Fibroblast of lung (primary cell): ENCODE results near the gene MECR. TPM values are rescaled to one million over a fixed set of nuclear protein-coding genes. Genes with fewer than 3 reads are reported as not detected.

Source experiments
- DNase-seq, 2 donors: peaks; one replicate each; pipeline versions ENCODE4 v3.0.0 to v3.0.0-alpha.2; 2010; ENCODE audit warnings: low read depth in 2 of 2
- H2AFZ ChIP-seq: 2 replicates; pipeline ENCODE4 v1.5.1; 2012; ENCODE audit warnings: low read length, control low read depth, inconsistent platforms
- H3K27ac ChIP-seq: 2 replicates; pipeline ENCODE4 v1.5.1; 2011; ENCODE audit warnings: low read length, control low read depth; ENCODE audit not compliant: insufficient read depth
- H3K27me3 ChIP-seq: 2 replicates; pipeline ENCODE4 v1.5.1; 2011; ENCODE audit warnings: mild to moderate bottlenecking, low read length; ENCODE audit not compliant: control insufficient read depth, insufficient read depth
- H3K36me3 ChIP-seq: 2 replicates; pipeline ENCODE4 v1.5.1; 2011; ENCODE audit warnings: low read length; ENCODE audit not compliant: control insufficient read depth, insufficient read depth
- H3K4me1 ChIP-seq: 2 replicates; pipeline ENCODE4 v1.5.1; 2011; ENCODE audit warnings: low read length; ENCODE audit not compliant: control insufficient read depth, insufficient read depth; ENCODE audit errors: extremely low read depth
- H3K4me2 ChIP-seq: 2 replicates; pipeline ENCODE4 v1.5.1; 2011; ENCODE audit warnings: low read length, control low read depth; ENCODE audit not compliant: insufficient read depth; ENCODE audit errors: extremely low read depth
- H3K4me3 ChIP-seq, 4 experiments: fragments of 200-600 bp in 1 of 4; sonication (generic) in 1 of 4; replicated peaks in 1 of 4; 2 replicates each; pipeline ENCODE4 v1.5.1; 2011 to 2016; ENCODE audit warnings: low read length in 4 of 4, low read depth in 3 of 4, mild to moderate bottlenecking in 3 of 4, control low read depth in 2 of 4, inconsistent platforms in 1 of 4, mixed read lengths in 1 of 4; ENCODE audit not compliant: insufficient read depth in 1 of 4; ENCODE audit errors: control extremely low read depth in 1 of 4
- H3K79me2 ChIP-seq: 2 replicates; pipeline ENCODE4 v1.5.1; 2012; ENCODE audit warnings: mild to moderate bottlenecking, low read length, inconsistent platforms; ENCODE audit not compliant: control insufficient read depth, insufficient read depth
- H3K9ac ChIP-seq: 2 replicates; pipeline ENCODE4 v1.5.1; 2011; ENCODE audit warnings: mild to moderate bottlenecking, low read length, control low read depth; ENCODE audit not compliant: insufficient read depth
- H3K9me3 ChIP-seq: 2 replicates; pipeline ENCODE4 v1.5.1; 2012; ENCODE audit warnings: low read depth, low read length; ENCODE audit not compliant: control insufficient read depth, insufficient read depth
- H4K20me1 ChIP-seq: 2 replicates; pipeline ENCODE4 v1.5.1; 2011; ENCODE audit warnings: low read length; ENCODE audit not compliant: control insufficient read depth, insufficient read depth; ENCODE audit errors: extremely low read depth
- CTCF ChIP-seq, 2 donors: IDR thresholded peaks in 1 of 2; conservative IDR thresholded peaks in 1 of 2; 1 replicate in 1 of 2; 2 replicates in 1 of 2; pipeline ENCODE4 v1.5.1; 2011 to 2012; ENCODE audit warnings: low read length in 2 of 2, control low read depth in 1 of 2, inconsistent platforms in 1 of 2, low read depth in 1 of 2, mild to moderate bottlenecking in 1 of 2
- EZH2 ChIP-seq: IDR thresholded peaks from 2 replicates; pipeline ENCODE4 v1.5.1; 2012; ENCODE audit warnings: low read length, control low read depth, mild to moderate bottlenecking; ENCODE audit errors: missing control alignments
- polyA plus RNA-seq, 2 donors: library from polyadenylated mRNA; depleted of rRNA in 1 of 2; stranded (reverse) in 1 of 2; unstranded in 1 of 2; fragments of >200 nt; gene quantifications; 2 replicates each; pipeline ENCODE4 v1.2.1, GENCODE V29; 2011 to 2012; ENCODE audit warnings: missing spikeins in 1 of 2
- total RNA-seq: library from RNA; depleted of rRNA; stranded (reverse); fragments of >200 nt; gene quantifications from 2 replicates; pipeline ENCODE4 v1.2.1, GENCODE V29; 2014

MECR gene
- total and polyA plus RNA-seq, 2 donors (not counting 1 experiment from before 2014, with no cell fraction given), result 17.5 to 19.8 TPM

DNA sequence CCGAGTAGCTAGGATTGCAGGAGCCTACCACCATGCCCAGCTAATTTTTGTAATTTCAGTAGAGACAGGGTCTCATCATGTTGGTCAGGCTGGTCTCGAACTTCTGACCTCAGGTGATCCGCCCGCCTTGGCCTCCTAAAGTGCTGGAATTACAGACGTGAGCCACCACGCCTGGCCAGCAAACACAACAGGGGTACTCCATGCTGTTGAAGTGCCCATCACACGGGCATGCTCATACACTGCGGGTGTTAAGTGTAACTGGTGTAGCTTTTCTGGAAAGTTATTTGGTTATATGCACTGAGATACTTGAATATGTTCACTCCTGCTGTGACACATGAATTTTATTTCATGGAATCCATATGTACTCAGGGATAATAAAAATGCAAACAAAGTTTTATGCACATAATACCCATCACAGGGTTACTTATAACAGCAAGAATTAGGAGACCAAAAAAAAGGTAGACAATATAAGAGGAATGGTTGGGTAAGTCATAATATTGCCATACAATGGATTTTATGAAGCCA is 58.3 kb downstream of the MECR start:
- no peak overlapping the region for H3K4me2 ChIP-seq
- peaks cover 96% of the 10 kb centered on the region for H3K79me2 ChIP-seq
- peaks cover 8% of the 10 kb centered on the region for H3K4me1 ChIP-seq
- no peak overlapping the region for H3K27ac ChIP-seq
- peaks cover 1% of the 10 kb centered on the region for H3K36me3 ChIP-seq
- H4K20me1 ChIP-seq, result peaks cover 4% of the 10 kb centered on the region
- DNase-seq, result no peak
- no peaks in the 10 kb centered on the region for H3K9me3 ChIP-seq
- H3K27me3 ChIP-seq, result no peaks in the 10 kb centered on the region
- no peak overlapping the region for H2AFZ ChIP-seq
- TF ChIP-seq EZH2, result no peak
- TF ChIP-seq CTCF (conservative IDR thresholded peaks at IDR 0.05 in 1 of 2, IDR thresholded peaks at IDR 0.05 in 1 of 2; ENCODE audit: low read depth in 1 of 2, low read length in 2 of 2), result no peak
- H3K4me3 ChIP-seq, result no peak overlapping the region
- no peak overlapping the region for H3K9ac ChIP-seq

DNA sequence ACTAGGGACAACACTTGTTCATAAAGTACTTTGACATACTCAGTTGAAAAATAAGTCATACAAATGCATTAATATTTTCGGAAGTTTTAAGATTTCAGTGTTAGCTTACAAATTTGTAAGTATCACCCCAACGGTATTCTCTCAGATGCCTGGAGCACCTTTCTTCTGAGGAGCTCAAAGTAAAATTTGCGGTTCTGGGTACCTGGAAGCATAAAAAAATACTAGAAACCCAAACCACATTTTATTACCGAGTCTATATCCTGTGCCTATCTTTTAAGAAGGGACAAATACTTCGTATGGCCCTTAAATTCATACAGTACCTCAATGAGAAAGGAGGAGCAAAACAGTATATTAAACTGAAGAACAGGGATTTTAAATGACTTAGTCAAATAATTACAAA is 59.2 kb downstream of the MECR start:
- no peaks in the 10 kb centered on the region for H3K27me3 ChIP-seq
- no peak overlapping the region for H3K9ac ChIP-seq
- no peak overlapping the region for H2AFZ ChIP-seq
- no peak overlapping the region for H3K4me3 ChIP-seq
- H3K27ac ChIP-seq, result no peak overlapping the region
- peaks cover 1% of the 10 kb centered on the region for H3K36me3 ChIP-seq
- no peak for TF ChIP-seq CTCF (conservative IDR thresholded peaks at IDR 0.05 in 1 of 2, IDR thresholded peaks at IDR 0.05 in 1 of 2; ENCODE audit: low read depth in 1 of 2, low read length in 2 of 2)
- TF ChIP-seq EZH2, result no peak
- peaks cover 96% of the 10 kb centered on the region for H3K79me2 ChIP-seq
- H3K4me2 ChIP-seq, result no peak overlapping the region
- no peaks in the 10 kb centered on the region for H3K9me3 ChIP-seq
- H4K20me1 ChIP-seq, result peaks cover 4% of the 10 kb centered on the region
- DNase-seq, result no peak
- peaks cover 4% of the 10 kb centered on the region for H3K4me1 ChIP-seq

GRCh38 chr1:29171089-29171488 is 59.6 kb downstream of the MECR start:
- peaks cover 4% of the 10 kb centered on the region for H4K20me1 ChIP-seq
- H3K9ac ChIP-seq, result no peak overlapping the region

More at GRCh38 chr1:29171089-29171488, 59.6 kb downstream of the MECR start:
- H3K9me3 ChIP-seq, result no peaks in the 10 kb centered on the region
- H3K27ac ChIP-seq, result no peak overlapping the region
- peaks cover 5% of the 10 kb centered on the region for H3K4me1 ChIP-seq
- no peak overlapping the region for H3K4me3 ChIP-seq
- TF ChIP-seq EZH2 (no peak), CTCF (conservative IDR thresholded peaks at IDR 0.05 in 1 of 2, IDR thresholded peaks at IDR 0.05 in 1 of 2; ENCODE audit: low read depth in 1 of 2, low read length in 2 of 2) (no peak)
- no peak overlapping the region for H2AFZ ChIP-seq
- H3K79me2 ChIP-seq, result peaks cover 96% of the 10 kb centered on the region
- DNase-seq, result no peak
- no peak overlapping the region for H3K4me2 ChIP-seq
- no peaks in the 10 kb centered on the region for H3K27me3 ChIP-seq
- H3K36me3 ChIP-seq, result peaks cover 1% of the 10 kb centered on the region
